Naive thymus-derived CD4-positive, alpha-beta T cell (primary cell): ENCODE data around the gene AGAP9. TPM values are rescaled to one million over a fixed set of nuclear protein-coding genes. Genes with fewer than 3 reads are reported as not detected.
"Not testable (repeated sequence)": the region's sequence is repeated elsewhere in the genome, so short reads cannot be mapped to it uniquely, and the experiment has no call there.

Experiments
- ATAC-seq: fragments of 150-1000 bp; cut with Tn5 transposase; 2 replicates; pipeline ENCODE4 v1.10.0; 2021; ENCODE audit warnings: mild to moderate bottlenecking, moderate library complexity
- CTCF ChIA-PET: fragments of 350-600 bp; sonication (Branson Sonifier 250); formaldehyde crosslinking; loops from one replicate; lab custom pipeline; 2021; ENCODE audit warnings: antibody characterized with exemption; lab: Charles Lee
- POLR2A ChIA-PET: fragments of 350-600 bp; sonication (Branson Sonifier 250); formaldehyde crosslinking; loops from one replicate; lab custom pipeline; 2021; ENCODE audit warnings: antibody characterized with exemption, inconsistent platforms; lab: Charles Lee
- DNase-seq, 9 donors: peaks; one replicate each; pipeline versions ENCODE4 v3.0.0 to v3.0.0-alpha.2; 2020 to 2022; ENCODE audit warnings: mixed read lengths in 1 of 9
- H3K27ac ChIP-seq: one replicate; pipeline ENCODE4 v1.7.0; 2013; ENCODE audit warnings: mild to moderate bottlenecking, low read depth, low read length, moderate library complexity
- H3K27me3 ChIP-seq, 2 donors: one replicate each; pipeline ENCODE4 v1.7.0; 2013; ENCODE audit warnings: low read length in 2 of 2, mild to moderate bottlenecking in 2 of 2, moderate library complexity in 2 of 2; ENCODE audit not compliant: control insufficient read depth in 2 of 2, insufficient read depth in 2 of 2
- H3K36me3 ChIP-seq, 3 experiments: 1 replicate in 2 of 3; 2 replicates in 1 of 3; pipeline ENCODE4 v1.7.0; 2013; ENCODE audit warnings: low read length in 3 of 3, mild to moderate bottlenecking in 3 of 3, moderate library complexity in 1 of 3; ENCODE audit not compliant: insufficient read depth in 3 of 3, control insufficient read depth in 2 of 3
- H3K4me1 ChIP-seq, 2 donors: one replicate each; pipeline ENCODE4 v1.7.0; 2013; ENCODE audit warnings: low read length in 2 of 2, mild to moderate bottlenecking in 2 of 2, moderate library complexity in 1 of 2; ENCODE audit not compliant: control insufficient read depth in 2 of 2, insufficient read depth in 2 of 2
- H3K4me3 ChIP-seq: 2 replicates; pipeline ENCODE4 v1.7.0; 2013; ENCODE audit warnings: mild to moderate bottlenecking, low read length
- H3K9me3 ChIP-seq, 3 experiments: 1 replicate in 2 of 3; 2 replicates in 1 of 3; pipeline ENCODE4 v1.7.0; 2013; ENCODE audit warnings: low read length in 3 of 3; ENCODE audit not compliant: control insufficient read depth in 2 of 3
- H3K27ac Mint-ChIP-seq, 9 donors: one replicate each; pipeline ENCODE4 v1.8.0; 2020 to 2022; ENCODE audit warnings: mixed read lengths in 9 of 9, mild to moderate bottlenecking in 8 of 9, moderate library complexity in 5 of 9, inconsistent platforms in 2 of 9
- H3K27me3 Mint-ChIP-seq, 5 donors: one replicate each; pipeline ENCODE4 v1.8.0; 2021 to 2022; ENCODE audit warnings: mixed read lengths in 5 of 5, mild to moderate bottlenecking in 1 of 5
- H3K36me3 Mint-ChIP-seq, 5 donors: one replicate each; pipeline ENCODE4 v1.8.0; 2020 to 2022; ENCODE audit warnings: mixed read lengths in 5 of 5, mild to moderate bottlenecking in 3 of 5, inconsistent platforms in 1 of 5
- H3K4me1 Mint-ChIP-seq, 7 donors: one replicate each; pipeline ENCODE4 v1.8.0; 2020 to 2022; ENCODE audit warnings: mixed read lengths in 7 of 7, mild to moderate bottlenecking in 3 of 7, inconsistent platforms in 1 of 7
- H3K4me3 Mint-ChIP-seq, 10 donors: one replicate each; pipeline ENCODE4 v1.8.0; 2020 to 2022; ENCODE audit warnings: mild to moderate bottlenecking in 10 of 10, mixed read lengths in 10 of 10, moderate library complexity in 6 of 10, inconsistent platforms in 2 of 10
- H3K9me3 Mint-ChIP-seq, 11 donors: one replicate each; pipeline ENCODE4 v1.8.0; 2020 to 2022; ENCODE audit warnings: mixed read lengths in 11 of 11, mild to moderate bottlenecking in 4 of 11, inconsistent platforms in 1 of 11, moderate library complexity in 1 of 11
- intact Hi-C, 2 donors: fragments of 100-400 bp; cut with micrococcal nuclease; formaldehyde crosslinking; loops; one replicate each; pipeline ENCODE4 v1.15.1; 2023
- polyA plus RNA-seq, 2 donors: library from polyadenylated mRNA; unstranded; fragments of 300-500 nt; fragmentation: Illumina TruSeq; gene quantifications; one replicate each; pipeline ENCODE4 v1.2.3, GENCODE V29; 2021
- total RNA-seq, 6 experiments: library from RNA in 5 of 6; stranded (reverse) in 5 of 6; gene quantifications; 1 replicate in 5 of 6; 2 replicates in 1 of 6; pipeline ENCODE4 v1.2.3 and lab custom pipeline; 2021 to 2026

AGAP9 gene
- total and polyA plus RNA-seq, 7 experiments from 2014 or later: 0.19 to 20.4 (median 14.8) TPM

GRCh38 chr10:47480133-47480532, 43.3 kb downstream of the AGAP9 start:
- H3K4me3 Mint-ChIP-seq, H3K9me3 Mint-ChIP-seq, intact Hi-C loops, DNase-seq, CTCF ChIA-PET, H3K4me1 ChIP-seq, H3K27ac ChIP-seq, H3K27me3 Mint-ChIP-seq, H3K9me3 ChIP-seq, H3K27ac Mint-ChIP-seq, H3K4me3 ChIP-seq, H3K4me1 Mint-ChIP-seq, H3K27me3 ChIP-seq, H3K36me3 ChIP-seq, H3K36me3 Mint-ChIP-seq, POLR2A ChIA-PET: not testable (repeated sequence)
- peak; percentile 4 for ATAC-seq

- H3K4me3 ChIP-seq, ATAC-seq, H3K27ac Mint-ChIP-seq, H3K27me3 Mint-ChIP-seq, H3K27me3 ChIP-seq, H3K36me3 ChIP-seq, DNase-seq, H3K9me3 Mint-ChIP-seq, POLR2A ChIA-PET, CTCF ChIA-PET, H3K27ac ChIP-seq, H3K4me1 ChIP-seq, H3K4me3 Mint-ChIP-seq, H3K4me1 Mint-ChIP-seq, intact Hi-C loops, H3K9me3 ChIP-seq, H3K36me3 Mint-ChIP-seq: not testable (repeated sequence)
Observed at GRCh38 chr10:47478114-47478513, 45.3 kb downstream of the AGAP9 start.

- H3K4me1 Mint-ChIP-seq, H3K27ac Mint-ChIP-seq, POLR2A ChIA-PET, H3K27ac ChIP-seq, intact Hi-C loops, DNase-seq, H3K36me3 ChIP-seq, H3K4me3 Mint-ChIP-seq, H3K27me3 ChIP-seq, H3K36me3 Mint-ChIP-seq, ATAC-seq, CTCF ChIA-PET, H3K4me3 ChIP-seq, H3K9me3 ChIP-seq, H3K4me1 ChIP-seq, H3K27me3 Mint-ChIP-seq, H3K9me3 Mint-ChIP-seq: not testable (repeated sequence)
Observed at GRCh38 chr10:47477078-47477477, 46.4 kb downstream of the AGAP9 start.

GRCh38 chr10:47475101-47475500, 48.3 kb downstream of the AGAP9 start:
- H3K9me3 ChIP-seq, ATAC-seq, H3K4me3 Mint-ChIP-seq, POLR2A ChIA-PET, H3K4me1 Mint-ChIP-seq, H3K9me3 Mint-ChIP-seq, H3K4me3 ChIP-seq, H3K27me3 Mint-ChIP-seq, H3K27ac Mint-ChIP-seq, DNase-seq, H3K4me1 ChIP-seq, H3K36me3 ChIP-seq, CTCF ChIA-PET, H3K27ac ChIP-seq, H3K36me3 Mint-ChIP-seq, H3K27me3 ChIP-seq, intact Hi-C loops: not testable (repeated sequence)

- H3K36me3 Mint-ChIP-seq, H3K27me3 Mint-ChIP-seq, H3K9me3 Mint-ChIP-seq, H3K27me3 ChIP-seq, H3K4me1 Mint-ChIP-seq, H3K27ac Mint-ChIP-seq, H3K27ac ChIP-seq, H3K9me3 ChIP-seq, H3K36me3 ChIP-seq, H3K4me1 ChIP-seq, POLR2A ChIA-PET, CTCF ChIA-PET, H3K4me3 Mint-ChIP-seq, DNase-seq, intact Hi-C loops, ATAC-seq, H3K4me3 ChIP-seq: not testable (repeated sequence)
Observed at GRCh38 chr10:47473516-47473915, 49.9 kb downstream of the AGAP9 start.

- H3K36me3 ChIP-seq, CTCF ChIA-PET, H3K4me3 Mint-ChIP-seq, H3K27me3 Mint-ChIP-seq, H3K4me3 ChIP-seq, POLR2A ChIA-PET, H3K27me3 ChIP-seq, H3K36me3 Mint-ChIP-seq, H3K9me3 Mint-ChIP-seq, H3K4me1 ChIP-seq, intact Hi-C loops, H3K27ac Mint-ChIP-seq, H3K9me3 ChIP-seq, H3K27ac ChIP-seq, DNase-seq, H3K4me1 Mint-ChIP-seq: not testable (repeated sequence)
- peak; percentile 68 for ATAC-seq
Observed at GRCh38 chr10:47472647-47473046, 50.8 kb downstream of the AGAP9 start.

GRCh38 chr10:47472072-47472471, 51.4 kb downstream of the AGAP9 start:
- CTCF ChIA-PET, H3K27me3 Mint-ChIP-seq, H3K36me3 ChIP-seq, H3K4me1 Mint-ChIP-seq, H3K4me1 ChIP-seq, H3K36me3 Mint-ChIP-seq, H3K27ac ChIP-seq, DNase-seq, H3K9me3 Mint-ChIP-seq, POLR2A ChIA-PET, H3K27me3 ChIP-seq, H3K27ac Mint-ChIP-seq, ATAC-seq, H3K4me3 Mint-ChIP-seq, intact Hi-C loops, H3K9me3 ChIP-seq, H3K4me3 ChIP-seq: not testable (repeated sequence)
